HTERT RPE-1 (cell line): Measurements from ENCODE around the gene C1QTNF9.
"Not testable (repeated sequence)": the region's sequence is repeated elsewhere in the genome, so short reads cannot be mapped to it uniquely, and the experiment has no call there.

Source experiments
- in situ Hi-C: fragments of 300-500 bp; cut with MboI; formaldehyde crosslinking; loops from 4 replicates; pipeline ENCODE4 v1.14.3; 2020; ENCODE audit warnings: low sequenced_read_pairs

C1QTNF9 gene

DNA sequence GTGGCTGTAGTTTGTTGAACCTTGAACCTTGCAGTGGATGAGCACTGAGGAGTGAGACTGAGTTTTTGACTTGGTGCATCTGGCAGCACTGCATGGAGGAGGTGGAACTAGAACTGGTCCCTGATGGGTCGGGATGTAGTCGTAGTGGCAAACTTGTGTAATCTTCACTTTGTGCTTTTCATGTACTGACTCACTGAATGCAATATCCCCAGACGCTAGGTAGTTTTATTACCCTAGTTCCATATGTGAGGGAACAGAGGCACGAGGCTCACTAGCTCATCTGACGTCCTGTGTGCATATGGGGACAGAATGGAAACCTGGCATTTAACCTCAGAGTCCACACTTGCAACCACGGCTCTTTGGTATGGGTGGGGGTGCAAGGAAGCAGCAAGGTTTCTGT is 10.3 kb downstream of the C1QTNF9 start:
- in situ Hi-C loops: not testable (repeated sequence)

DNA sequence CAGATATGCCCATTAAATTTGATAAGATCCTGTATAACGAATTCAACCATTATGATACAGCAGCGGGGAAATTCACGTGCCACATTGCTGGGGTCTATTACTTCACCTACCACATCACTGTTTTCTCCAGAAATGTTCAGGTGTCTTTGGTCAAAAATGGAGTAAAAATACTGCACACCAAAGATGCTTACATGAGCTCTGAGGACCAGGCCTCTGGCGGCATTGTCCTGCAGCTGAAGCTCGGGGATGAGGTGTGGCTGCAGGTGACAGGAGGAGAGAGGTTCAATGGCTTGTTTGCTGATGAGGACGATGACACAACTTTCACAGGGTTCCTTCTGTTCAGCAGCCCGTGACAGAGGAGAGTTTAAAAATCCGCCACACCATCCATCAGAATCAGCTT is 12.0 kb downstream of the C1QTNF9 start:
- in situ Hi-C loops: not testable (repeated sequence)

DNA sequence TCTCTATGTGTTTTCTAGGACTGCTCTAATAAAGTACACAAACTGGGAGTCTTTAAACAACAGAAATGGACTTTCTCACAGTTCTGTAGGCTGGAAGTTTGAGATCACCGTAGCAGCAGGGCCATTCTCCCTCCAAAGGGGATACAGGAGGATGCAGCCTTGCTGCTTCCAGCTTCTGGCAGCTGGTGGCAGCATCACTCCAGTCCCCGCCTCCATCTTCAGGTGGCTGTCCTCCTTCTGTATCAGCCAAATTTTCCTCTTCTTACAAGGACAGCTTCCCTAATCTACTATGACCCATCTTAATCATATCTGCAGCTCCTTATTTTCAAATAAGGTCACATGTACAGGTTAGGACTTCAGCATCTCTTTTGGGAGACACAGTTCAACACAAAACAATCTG is 13.1 kb downstream of the C1QTNF9 start:
- in situ Hi-C loops: not testable (repeated sequence)

DNA sequence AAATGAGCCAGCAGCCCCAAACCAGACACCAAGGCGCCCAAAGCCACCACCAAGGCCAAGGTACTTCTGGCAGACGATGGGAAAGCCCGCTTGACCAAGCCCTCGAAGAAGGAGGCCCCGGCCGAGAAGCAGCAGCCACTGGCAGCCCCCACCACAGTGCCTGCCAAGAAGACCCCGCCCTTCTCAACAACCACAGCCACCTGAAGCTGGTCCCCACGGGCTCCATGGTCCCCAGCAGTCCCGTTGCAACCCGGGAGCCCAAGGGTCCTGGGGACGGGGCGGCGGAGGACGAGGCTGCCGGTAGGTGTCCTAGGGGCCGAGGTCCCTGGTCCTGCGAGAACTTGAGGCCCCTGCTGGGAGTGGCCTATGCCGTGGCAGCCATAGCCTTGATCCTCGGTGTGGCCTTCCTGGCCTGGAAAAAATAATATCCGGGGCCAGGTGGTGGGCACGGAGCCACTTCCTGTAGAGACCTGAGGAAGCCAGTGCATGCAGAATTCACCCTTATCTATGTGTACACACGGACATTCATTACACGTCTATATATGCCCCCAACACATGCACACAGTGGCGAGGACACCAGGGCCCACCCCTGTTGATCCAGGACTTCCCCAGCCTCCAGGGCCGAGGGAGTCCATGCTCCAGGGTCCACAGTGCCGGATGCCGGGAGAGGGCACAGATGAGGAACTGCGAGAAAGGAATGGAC is 13.8 kb downstream of the C1QTNF9 start:
- in situ Hi-C loops: no loop called here

DNA sequence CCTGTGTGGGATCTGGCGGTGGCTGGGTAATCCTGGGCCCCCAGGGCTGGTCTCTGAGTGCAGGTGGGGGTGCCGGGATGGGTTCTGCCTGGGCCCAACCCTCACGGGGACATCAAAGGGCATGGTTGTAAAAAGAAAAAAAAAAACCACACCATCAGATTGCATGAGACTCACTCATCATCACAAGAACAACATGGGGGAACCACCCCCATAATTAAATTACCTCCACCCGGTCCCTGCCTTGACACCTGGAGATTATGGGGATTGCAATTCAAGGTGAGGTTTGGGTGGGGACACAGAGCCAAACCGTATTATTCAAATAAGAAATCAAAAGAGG is 14.3 kb downstream of the C1QTNF9 start:
- in situ Hi-C loops: no loop called here

DNA sequence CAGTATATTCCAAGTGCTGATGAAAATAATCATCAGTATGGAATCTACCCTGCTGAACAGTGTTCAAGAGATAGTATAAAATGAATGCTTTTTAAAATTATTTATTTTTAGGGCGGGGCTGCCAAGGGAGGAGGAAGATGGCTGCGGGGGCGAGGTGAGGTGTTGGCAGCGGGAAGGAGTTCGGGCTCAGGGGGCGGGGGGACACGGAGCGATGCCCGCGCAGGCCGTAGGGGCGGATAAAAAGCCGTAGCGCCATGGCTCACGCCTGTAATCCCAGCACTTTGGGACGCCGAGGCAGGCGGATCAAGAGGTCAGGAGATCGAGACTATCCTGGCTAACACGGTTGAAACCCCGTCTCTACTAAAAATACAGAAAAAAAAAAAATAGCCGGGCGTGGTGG is 18.2 kb downstream of the C1QTNF9 start:
- in situ Hi-C loops: not testable (repeated sequence)

DNA sequence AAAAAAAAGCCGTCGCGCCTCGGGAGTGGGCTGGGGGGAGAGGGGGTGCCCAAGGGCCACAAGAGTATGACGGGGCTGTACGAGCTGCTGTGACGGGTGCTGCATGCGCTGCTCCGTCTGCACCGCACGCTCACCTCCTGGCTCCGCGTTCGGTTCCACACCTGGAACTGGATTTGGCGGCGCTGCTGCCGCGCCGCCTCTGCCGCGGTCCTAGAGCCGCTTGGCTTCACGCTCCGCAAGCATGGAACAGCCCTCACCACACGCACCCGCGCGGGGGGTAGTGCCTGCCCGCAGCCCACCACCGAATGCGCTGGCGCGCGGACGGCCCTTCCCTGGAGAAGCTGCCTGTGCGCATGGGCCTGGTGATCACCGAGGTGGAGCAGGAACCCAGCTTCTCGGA is 18.8 kb downstream of the C1QTNF9 start:
- in situ Hi-C loops: no loop called here

DNA sequence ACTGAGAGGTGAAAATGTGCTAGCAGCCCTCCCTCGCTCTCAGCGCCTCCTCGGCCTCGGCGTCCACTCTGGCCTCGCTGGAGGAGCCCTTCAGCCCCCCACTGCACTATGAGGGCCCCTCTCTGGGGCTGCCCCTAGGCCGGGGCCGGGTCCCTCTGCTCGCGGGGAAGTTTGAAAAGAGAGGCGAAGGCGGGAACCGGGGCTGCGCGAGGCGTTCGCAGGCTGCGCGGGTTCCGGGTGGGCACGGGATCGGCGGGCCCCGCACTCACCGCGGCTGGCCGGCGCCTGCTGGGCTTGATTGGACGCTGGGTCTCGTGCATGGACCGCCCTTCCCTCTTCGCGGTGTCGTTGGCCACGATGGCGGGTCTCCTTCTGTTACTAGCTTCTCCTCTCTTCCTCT is 29.3 kb downstream of the C1QTNF9 start:
- in situ Hi-C loops: no loop called here

DNA sequence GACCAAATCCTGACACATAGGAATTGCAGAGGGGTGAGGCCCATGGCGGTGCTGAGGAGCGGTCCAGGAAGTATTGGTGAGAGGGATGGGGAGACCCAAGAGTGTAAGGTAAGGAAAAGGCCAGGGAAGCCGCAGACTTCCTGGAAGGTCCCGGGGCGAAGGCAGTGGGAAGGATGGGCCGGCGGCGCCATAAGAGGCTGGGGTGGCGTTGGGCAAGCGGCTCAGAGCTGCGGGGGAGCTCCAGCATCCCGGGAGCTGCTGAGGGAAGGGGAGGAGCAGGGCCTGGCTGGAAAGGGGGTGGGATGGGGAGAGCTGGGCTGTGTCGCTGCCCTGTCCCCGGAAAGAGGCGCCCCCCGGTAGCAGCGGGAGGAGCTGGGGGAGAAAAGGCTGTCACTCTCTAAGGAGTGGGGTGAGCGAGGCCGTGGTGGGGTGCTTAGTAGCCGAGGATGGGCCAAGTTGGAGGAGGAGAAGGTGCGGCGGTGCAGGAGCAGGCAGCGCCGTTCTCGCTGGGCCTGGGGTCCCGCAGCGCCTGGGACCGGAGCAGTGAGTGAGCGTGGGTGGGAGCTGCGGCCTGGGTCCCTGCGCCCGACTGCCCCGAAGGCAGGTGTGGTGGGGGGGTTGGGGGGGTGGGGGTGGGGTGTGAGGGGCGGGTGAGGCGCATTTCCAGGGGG is 30.7 kb downstream of the C1QTNF9 start:
- in situ Hi-C loops: no loop called here

DNA sequence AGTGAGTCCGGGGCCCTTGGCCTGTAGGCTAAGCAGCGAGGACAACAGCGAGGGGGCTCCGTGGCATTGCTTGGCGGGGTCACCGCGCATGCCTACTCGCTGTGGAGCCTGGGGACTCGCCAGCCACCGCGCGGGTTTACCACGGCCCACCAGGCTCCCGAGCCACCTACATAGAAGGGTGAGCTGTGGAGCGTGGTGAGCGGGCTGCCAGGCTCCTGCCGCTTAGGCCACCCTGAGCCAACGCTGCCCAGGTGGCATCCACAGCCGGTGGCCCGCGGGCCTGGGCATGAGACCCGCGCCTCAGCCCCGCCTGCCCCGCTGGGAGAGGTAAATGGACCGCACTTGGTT is 31.2 kb downstream of the C1QTNF9 start:
- in situ Hi-C loops: no loop called here

DNA sequence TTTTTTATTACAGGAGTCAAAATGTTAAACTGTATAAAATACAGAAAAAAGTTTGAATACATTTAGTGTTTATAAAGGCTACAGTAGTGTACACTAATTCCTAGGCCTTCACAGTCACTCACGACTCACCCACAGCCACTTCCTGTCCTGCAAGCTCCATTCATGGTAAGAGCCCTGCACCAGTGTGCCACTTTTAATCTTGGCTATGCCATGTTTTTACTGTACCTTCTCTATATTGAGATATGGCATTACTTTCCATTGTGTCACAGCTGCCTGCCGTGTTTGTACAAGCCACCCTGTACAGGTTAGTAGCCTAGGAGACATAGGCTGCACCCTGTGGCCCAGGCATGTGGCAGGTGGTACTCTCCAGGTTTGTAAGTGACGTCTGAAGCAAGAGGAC is 32.1 kb downstream of the C1QTNF9 start:
- in situ Hi-C loops: no loop called here

DNA sequence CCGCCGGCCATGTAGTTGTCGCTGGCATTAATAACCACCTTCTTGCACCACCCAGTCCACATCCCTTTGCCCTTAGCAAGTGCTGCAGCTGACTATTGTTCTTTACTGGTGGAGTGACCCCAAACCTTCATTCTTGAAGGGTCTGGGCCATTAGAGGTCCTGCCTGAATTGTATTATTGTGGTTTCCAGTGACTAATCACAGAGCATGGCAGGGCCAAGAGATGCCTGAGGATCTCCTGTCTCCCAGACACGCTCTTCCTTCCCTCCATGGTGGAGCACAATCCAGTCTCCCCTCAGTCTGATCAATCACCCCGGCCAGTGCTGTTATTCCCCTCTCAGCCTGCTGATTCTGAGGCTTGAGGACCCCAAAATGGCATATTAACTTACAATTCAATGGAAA is 39.0 kb downstream of the C1QTNF9 start:
- in situ Hi-C loops: no loop called here

DNA sequence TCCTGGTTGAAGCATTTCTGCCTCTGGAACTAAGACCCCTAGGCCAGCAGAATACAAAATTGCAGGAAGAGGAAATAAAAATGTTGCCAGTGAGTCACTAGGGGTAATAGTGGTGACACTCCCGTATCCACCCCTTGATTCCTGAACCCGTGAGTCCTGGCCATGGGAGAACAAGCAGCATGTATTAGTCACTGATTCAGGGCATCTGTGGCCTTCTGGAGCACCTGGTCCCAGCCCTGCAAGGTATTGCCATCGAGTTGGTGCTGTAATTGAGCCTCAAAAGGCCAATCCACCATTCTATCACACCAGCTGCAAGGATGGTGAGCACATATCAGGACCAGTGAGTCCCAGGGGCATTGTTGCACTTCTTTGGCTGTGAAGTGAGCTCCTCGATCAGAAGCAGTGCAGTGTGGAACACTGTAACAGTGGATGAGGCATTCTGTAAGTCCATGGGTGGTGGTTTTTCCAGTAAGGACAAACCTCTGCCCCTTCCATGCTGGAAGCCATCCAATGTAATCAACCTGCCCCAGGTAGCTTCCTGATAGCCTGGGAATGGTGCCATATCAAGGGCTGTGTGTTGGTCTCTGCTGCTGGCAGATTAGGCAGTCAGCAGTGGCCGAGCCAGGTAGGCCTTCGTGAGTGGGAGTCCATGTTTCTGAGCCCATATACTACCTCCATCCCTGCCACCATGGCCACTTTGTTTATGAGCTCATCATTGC is 39.6 kb downstream of the C1QTNF9 start:
- in situ Hi-C loops: no loop called here

DNA sequence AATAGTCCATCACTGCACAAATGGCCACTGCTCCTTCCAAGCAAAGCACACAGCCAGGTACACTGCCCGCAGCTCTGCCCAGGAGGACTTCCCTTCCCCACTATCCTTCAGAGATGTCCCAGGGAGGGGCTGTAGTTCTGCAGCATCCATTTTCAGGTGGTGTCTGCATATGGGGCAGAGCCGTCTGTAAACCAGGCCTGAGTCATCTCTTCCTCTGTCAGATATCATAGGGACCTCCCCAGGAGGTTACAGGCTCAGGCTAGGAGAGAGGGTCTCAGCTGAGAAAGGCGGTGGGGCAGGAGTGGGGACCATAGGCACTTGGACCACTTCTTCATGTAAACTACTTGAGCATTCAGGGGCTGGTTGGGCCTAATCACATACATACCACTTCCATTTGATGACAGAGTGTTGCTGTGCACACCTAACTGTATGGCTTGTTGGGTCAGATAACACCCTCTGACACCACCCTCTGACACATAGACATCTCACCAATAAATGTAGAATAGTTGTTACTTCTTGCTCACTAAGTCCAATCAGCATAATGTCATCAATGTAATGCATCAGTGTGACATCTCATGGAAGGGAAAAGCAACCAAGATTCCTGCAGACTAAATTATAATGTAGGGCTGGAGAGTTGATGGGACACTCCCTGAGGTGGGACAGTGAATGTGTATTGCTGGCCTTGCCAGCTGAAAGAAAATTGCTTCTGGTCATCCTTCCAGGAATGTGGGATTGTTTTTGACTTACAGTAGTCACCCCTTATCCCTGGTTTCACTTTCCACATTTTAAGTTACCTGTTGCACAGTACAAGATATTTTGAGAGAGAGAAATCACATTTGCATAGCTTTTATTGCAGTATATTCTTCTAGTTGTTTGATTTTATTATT is 40.6 kb downstream of the C1QTNF9 start:
- in situ Hi-C loops: not testable (repeated sequence)

DNA sequence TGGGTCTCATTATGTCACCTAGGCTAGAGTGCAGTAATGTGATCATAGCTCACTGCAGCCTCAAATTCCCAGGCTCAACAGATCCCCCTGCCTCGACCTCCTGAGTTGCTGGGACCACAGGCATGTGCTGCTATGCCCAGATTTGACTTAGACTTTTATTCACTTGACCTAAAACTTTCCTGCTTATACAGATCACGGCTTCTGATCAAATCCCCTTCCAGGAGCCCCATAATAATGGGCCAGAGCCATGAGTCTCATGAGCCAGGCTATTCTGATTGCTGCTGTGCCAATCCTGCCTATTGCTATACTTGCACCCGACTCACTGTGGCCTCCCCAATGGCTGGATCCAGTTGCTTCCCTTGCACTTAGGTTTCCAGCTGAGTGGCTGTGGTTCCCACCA is 42.0 kb downstream of the C1QTNF9 start:
- in situ Hi-C loops: no loop called here

DNA sequence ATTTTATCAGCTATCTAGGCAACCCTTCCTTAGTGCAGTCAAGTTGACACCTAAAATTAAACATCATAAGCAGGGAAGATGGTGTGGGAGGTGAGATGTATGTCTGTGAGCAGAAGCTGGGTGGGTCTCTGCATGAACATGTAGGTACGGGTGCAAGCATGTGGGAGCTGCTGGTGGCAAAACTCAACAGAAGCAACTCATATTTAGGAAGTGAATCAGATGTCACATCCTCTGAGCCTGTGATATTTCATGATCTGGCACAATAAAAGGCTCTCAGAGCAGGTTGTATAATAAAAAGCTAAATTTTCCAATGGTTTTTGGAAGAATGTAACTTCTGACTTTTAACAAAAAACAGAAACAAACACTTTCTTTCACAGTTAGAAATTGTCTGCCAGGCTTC is 44.4 kb downstream of the C1QTNF9 start:
- in situ Hi-C loops: no loop called here

DNA sequence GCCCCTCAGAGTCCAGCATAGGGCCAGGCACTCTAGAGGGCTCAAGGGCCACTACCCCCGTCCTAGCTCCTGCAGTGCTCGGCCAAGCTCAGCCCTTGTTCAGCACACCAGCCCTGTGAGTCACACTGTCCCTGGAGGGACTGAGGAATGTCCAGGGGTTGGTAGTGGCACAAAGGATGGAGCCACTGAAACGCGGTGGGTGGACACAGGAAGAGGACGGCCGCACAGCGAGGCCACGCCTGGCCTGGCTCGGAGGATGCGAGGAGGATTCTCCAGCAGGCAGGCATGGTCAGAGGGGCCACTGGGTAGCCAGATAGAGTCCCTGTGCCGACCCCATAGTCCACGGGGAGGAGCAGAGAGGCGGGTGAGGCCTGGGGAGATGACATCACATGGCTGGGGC is 45.7 kb downstream of the C1QTNF9 start:
- in situ Hi-C loops: no loop called here

DNA sequence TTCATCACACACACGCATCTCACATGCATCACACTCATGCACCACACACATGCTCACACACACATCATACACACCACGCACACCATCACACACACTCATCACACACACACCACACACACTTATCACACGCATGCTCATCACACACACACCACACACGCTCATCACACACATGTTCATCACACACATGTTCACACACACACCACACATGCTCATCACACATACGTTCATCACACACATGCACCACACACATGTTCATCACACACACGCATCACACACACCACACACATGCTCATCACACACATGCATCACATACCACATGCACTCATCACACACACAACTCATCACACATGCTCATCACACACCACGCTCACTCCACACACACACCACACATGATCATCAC is 46.9 kb downstream of the C1QTNF9 start:
- in situ Hi-C loops: no loop called here

DNA sequence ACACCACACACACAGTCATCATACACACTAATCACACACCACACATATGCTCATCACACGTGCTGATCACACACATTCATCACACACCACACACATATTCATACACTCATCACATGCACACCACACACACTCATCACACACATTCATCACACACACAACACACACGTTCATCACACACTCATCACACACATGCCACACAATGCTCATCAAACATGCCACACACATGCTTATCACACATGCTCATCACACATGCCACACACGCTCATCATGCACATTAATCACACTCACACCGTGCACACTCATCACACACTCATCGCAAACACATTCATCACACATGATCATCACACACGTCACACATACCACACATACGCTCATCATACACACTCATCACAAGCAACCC is 47.5 kb downstream of the C1QTNF9 start:
- in situ Hi-C loops: no loop called here

DNA sequence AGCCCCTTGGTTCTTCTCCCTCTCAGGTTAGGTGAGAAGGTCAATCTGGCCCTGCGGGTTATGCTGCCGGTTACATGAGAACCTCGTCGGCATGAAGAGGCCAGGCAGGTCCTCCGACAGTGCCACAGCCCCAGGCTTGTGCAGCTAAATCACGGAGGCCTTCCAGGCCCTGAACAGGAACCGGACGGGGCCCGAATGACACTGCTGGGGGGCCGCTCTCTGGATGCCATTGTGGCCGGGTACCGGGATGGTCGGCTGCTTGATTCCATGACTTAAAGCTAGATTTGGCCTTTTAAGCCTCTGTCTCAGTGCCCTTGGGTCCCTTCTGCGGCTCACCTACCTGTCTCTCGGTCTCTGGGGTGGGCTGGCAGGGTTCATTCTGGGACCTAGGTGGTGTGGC is 48.4 kb downstream of the C1QTNF9 start:
- in situ Hi-C loops: no loop called here

DNA sequence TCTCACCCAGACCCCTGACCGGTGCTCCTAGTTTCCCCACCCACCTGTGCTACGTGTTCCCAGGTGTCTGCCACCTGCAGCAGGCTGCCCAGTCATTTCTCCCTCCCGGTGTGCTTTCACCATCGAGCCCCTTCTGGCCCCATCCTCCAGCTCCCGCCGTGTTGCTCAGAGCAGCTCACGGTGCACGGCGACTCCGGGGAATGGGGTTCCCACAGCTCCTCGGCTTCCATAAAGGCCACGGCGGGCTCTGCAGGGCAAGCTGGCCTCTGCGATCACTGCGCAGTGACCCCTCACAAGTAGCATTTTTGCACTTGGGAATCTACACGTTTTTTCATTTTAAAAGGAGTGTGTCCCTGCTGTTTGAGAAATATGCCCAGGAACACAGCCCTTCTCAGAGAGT is 49.5 kb downstream of the C1QTNF9 start:
- in situ Hi-C loops: not testable (repeated sequence)
